NCI-H2227 (cell line): Measurements from ENCODE around the gene HSD11B1L.
"Not testable (repeated sequence)": the region's sequence is repeated elsewhere in the genome, so short reads cannot be mapped to it uniquely, and the experiment has no call there.

ENCODE experiments used
- DNase-seq: peaks from one replicate; lab custom pipeline; 2025; ENCODE audit not compliant: unreplicated experiment; lab: John Stamatoyannopoulos, UW

The HSD11B1L gene

DNA sequence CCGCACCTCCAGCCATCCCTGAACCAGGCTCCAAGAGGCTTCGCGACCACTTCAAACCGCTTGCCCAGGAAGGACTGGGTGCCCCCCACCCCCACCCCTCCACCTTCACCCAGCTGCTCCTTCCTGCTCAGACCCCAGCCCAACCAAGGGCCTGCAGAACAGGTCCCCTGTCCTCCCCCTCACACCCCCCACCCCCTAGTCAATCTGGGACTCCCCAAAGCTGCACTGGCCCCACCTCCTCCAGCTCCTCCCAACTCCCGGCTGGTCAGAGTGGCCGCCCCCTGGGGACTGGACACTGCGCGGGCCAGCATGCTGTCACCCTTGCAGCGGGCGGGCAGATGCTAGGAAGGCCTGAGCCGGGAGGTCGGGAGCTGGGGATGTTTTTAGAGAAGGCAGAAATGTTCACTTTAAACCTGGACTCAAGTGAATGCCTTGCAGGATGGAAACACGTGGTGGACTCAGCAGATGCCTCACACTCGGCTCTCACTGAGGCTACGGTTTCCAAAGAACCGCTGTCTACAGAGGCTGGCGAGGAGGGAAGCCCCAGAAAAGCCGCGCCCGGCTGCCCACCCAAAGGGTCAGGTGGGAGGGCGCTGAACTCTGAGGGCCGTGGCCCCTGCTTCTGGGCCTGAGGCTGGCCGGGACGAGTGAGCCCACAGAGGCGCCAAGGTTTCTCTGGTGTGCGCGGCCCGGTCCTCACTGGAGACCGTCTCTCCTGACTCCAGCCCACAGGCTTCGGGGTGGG lies 17.2 kb downstream of the HSD11B1L start:
- no peak for DNase-seq

DNA sequence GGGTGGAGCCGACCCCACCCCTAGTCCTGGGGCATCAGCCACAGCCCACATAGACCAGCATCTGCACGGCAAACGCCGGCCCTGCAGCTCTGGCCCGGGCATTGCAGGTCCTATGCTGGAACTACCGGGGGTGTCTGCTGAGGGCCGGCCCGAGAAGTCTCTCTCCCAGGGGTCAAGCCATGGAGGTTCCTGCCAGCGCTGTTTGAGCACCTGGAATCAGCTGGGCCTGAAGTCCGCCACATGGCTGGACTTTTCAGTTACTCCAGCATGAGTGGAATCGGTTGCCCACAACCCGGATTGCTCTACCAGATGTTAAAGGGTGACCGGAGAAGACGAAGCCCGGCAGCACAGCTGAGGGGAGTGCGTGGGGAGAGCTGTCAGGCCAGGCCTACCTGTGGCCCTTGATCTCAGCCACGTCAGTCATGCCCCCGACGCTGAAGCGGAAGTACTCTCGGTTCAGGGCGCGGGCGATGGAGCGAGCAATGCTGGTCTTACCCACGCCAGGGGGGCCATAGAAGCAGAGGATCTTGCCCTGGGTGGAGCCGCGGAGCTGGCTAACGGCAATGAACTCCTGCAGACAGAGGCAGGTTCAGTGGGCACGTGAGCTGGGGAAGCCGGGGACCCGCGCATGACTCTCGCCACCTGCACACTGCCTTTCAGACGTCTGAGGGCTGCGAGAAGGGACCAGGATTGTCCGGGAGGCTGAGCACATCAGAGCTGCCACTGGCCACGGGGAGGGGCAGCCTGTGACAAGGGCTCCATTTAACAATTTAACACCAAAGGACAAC lies 18.0 kb downstream of the HSD11B1L start:
- DNase-seq = no peak

DNA sequence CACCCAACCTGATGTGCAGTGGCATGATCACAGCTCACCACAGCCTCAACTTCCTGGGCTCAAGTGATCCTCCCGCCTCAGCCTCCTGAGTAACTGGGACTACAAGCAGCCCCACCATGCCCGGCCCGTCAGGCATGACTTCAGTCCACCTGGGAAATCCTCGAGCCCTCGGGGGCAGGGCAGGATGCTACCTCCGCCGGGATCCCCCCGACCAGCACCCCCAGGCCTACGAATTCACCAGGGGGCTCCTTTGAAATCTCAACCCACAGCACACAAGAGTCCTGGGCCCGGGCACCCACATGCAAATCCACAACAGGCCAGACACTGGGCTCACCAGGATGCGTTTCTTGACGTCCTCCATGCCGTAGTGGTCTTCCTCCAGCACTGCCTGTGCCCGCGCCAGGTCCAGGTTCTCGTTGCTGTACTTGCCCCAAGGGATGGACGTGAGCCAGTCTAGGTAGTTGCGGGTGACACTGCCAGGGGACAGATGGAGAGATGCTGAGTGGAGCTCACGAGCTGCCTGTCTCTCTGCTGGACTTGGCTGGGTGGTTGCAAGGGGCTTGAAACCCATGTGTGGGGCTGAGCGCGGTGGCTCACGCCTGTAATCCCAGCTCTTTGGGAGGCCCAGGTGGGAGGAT lies 19.7 kb downstream of the HSD11B1L start:
- DNase-seq = no peak

GRCh38 chr19:5702053-5702410 lies 21.2 kb downstream of the HSD11B1L start:
- not testable (repeated sequence) for DNase-seq

DNA sequence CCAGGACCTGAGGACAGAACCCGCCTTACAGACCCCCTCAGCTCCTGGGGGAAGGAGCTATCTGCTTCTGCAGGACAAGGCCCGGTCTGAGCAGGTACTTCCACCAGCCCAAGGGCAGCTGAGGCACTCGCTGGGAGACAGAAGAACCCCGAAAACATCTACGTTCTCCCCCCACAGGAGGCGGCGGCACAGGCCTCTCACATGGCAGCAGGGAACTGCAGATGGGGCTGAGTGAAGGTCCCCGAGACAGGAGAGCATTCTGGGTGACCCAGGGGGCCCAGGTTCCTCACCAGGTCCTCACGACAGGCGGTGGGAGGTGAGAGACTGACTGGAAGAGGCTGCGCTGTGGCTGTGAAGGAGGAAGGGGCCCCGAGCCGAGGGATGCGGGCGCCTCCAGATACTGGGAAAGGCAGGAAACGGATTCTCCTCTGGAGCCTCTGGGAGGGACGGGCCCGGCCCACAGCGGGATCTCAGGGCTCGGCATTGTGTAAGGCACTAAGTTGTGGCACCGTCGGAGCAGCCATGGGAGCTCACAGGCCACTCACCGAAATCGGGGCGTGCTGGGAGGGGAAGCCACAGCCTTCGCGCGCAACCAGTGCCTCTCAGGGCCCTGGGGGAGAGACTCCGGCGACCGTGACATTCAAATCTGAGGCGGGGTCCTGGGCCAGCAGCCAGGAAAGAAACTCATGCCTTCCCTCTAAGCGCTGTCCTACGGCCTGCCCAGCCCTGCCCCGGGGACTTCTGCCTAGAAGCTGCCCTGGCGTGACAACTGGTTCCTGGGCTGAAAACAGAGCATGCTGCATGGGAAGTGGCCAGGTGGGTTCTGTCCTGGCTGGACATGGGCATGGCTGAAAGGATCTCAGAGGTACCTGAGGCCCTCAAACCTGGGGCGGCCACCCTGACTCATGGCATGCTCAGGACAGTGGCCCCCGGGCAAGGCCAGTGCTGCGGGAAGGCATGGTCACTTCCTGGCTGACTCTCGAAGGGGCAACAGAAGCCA lies 23.3 kb downstream of the HSD11B1L start:
- DNase-seq = no peak

DNA sequence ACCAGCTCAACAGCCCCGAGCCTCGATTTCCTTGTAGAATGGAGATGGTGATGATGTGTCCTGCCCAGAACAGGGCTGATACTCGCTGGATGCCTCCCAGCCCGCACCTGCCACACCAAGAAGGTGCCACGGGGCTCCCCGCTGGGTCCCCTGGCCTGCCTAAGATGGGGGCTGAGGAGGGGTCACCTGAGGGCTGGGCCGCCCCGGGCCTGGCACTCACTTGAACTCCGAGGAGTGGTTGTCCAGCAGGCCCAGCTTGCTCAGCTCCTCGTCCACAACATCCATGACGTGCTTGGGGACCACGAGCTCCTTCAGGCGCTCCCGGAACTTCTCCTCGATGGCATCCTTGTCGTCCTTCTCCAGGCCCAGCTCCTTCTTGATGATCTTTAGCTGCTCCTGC lies 24.7 kb downstream of the HSD11B1L start:
- no peak for DNase-seq

DNA sequence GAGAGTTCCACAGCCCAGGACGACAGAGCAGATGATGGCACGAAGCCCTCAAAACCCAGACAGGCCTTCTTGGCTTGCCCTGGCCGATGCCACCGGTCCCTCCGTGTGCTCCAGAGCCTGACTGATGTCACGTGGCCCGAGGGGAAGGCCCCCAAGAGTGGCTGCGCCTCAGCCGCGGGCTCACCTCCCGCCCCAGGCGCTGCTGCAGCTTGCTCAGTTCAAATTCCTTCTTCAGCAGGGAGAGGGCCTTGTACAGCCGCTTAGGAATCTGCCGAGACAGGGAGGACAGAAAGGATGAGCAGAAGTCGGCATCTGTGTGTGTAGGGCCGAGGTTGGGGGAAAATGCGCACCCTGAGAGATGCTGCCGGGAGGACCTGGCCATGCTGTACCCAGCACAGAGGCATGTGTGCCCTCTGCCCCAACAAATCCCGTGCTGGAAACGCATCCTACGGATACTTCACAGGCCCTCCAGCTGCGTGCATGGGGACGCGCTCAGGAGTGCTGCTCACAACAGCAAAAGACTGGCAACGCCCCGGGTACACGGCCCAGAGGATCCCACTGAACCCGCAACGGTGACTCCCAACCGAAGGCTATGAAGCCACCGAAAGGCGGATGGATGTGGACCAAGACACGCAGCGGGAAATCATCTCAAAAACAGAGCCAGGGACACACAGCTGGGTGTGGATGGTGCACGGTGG lies 26.2 kb downstream of the HSD11B1L start:
- no peak for DNase-seq

GRCh38 chr19:5707576-5708575 lies 27.0 kb downstream of the HSD11B1L start:
- no peak for DNase-seq

DNA sequence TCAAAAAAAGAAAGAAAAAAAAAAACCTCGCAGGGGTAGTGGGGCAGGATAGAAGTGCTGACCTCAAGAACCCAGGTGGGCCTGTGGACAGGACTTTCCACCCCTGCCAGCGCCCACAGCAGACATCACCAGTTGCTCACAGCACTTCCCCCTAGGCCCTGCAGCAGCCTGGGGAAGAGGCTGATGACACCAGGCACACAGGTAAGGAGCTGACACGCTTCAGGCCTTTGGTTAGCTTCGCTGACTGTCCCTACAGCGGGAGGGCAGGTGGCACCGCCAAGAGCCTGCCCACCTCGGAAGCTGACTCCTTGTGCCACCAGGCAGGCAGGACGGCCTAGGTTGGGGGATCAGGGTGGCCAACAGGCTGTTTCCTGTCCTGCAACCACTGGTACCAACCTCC lies 30.2 kb downstream of the HSD11B1L start:
- no peak for DNase-seq

- DNase-seq = no peak
These were observed 30.9 kb downstream of the HSD11B1L start for GRCh38 chr19:5711713-5712161.

DNA sequence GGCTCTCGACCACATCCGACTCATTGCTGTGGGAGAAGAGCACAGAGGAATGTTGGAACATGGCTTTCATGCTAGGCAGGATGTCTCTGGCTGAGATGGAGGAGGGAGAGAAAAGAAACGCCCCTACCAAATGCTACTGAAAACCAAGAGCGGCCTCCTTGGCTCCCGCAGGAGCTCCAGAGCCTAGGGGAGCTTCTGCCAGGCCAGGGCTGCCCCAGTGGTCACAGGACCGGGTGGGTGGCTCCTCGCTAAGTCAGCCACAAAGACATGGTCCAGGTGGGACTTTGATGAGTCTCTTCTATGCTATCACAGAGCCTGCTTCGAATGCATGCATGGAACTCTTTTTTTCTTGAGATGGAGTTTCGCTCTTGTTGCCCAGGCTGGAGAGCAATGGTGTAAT lies 32.4 kb downstream of the HSD11B1L start:
- no peak for DNase-seq

DNA sequence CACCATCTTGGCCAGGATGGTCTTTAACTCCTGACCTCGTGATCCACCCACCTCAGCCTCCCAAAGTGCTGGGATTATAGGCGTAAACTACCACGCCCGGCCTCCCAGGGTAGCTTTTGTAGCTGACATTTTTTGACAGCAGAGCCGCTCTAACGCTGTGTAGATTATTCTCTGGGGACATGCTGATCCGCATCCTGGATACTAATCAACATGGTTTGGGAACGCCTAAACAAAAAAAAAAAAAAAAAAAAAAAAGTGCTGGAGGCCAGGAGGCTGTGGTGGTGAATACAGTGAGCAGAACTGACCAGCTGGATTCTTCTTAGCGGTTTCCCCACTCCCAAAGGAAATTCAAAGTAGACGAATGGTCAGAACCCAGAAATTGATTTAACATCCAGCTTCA lies 34.0 kb downstream of the HSD11B1L start:
- no peak for DNase-seq

DNA sequence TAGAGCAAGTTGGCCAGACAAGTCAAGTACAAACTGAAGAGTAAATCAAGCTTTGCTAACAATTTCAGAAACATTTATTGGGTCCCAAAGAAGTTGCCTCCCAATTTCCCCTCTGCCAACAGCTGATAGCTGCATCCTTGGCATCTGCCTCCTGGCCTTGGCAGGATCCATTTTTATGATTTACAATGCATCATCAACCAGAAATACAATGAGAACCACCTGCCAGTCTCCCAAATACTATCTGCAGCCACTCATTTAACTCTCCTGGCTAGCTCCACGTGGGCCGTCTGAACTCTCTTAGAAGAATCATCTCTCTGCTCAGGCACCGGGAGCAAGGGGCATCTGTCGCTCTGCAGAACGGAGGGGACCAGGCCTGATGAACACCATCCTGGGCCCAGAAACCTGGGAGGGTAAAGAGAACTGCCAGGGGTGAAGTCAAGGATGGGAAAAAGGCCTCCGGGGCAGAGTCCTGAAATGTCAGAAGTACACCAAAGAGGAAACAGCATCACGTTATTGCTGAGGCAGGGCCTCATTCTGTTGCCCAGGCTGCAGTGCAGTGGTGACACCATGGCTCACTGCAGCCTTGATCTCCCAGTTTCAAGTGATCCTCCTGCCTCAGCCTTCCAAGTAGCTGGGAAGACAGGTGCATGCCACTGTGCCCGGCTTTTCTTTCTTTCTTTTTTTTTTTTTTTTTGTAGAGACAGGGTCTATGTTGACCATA lies 36.5 kb downstream of the HSD11B1L start:
- no peak for DNase-seq

- DNase-seq = no peak
These were observed 37.3 kb downstream of the HSD11B1L start for GRCh38 chr19:5718037-5718578.

DNA sequence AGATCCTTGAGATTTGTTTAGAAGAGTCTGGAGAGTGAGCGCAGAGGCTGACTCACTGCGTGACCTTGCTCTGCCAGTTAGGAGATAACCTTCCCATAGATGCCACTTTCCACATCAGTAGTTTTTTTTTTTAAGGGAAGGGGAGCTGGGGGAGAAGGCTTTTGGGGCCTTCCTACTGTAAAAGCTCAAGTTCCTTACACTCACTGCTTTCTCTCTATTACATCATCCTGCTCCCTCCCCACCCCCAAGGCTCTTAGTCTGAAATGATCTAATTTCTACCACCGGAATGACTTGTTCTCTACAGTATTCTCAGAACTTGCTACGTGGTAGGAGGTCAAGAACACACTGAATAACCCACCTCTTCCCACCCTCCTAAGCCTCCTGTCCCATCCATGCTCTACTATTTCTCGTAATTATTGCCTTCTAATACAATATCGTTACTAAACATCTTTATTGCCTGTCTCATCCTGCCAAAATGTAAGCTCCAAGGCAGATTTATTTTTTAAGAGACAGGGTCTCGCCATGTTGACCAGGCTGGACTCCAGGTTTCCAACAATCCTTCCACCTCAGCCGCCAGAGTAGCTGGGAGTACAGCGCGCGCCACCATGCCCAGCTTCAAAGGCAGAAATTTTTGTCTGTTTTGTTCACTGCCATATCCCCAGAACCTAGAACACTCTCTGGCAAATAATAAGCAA lies 37.9 kb downstream of the HSD11B1L start:
- DNase-seq = no peak

GRCh38 chr19:5719274-5719960 lies 38.6 kb downstream of the HSD11B1L start:
- no peak for DNase-seq
